HT-29 (cell line): ENCODE results near the gene GABBR2. TPM values are rescaled to one million over a fixed set of nuclear protein-coding genes. Genes with fewer than 3 reads are reported as not detected.

Experiments
- DNase-seq: peaks from one replicate; pipeline ENCODE4 v3.0.0-alpha.2; 2015; ENCODE audit warnings: low spot score
- total RNA-seq: library from RNA; depleted of rRNA; stranded (reverse); fragments of >200 nt; shearing (Covaris generic); gene quantifications from 2 replicates; pipeline ENCODE4 v1.2.3, GENCODE V29; 2014

Gene GABBR2
- total RNA-seq, 1 experiment from 2014 or later, result not detected

DNA sequence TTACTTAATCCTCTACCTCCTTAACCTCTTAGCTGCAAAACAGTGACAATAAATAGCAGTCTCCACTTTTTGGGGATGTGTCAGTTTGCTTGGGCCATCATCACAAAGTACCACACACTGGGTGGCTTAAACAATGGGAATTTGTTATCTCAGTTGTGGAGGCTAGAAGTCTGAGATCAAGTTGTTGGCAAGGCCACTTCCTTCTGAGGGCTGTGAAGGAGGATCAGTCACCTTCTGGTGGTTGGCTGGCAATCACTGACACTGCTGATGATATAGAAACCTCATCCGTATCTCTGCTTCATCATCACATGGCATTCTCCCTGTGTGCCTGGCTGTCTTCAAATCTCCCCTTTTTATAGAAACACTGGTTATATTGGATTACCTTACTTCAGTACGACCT lies 266.2 kb downstream of the GABBR2 start:
- DNase-seq, result no peak

DNA sequence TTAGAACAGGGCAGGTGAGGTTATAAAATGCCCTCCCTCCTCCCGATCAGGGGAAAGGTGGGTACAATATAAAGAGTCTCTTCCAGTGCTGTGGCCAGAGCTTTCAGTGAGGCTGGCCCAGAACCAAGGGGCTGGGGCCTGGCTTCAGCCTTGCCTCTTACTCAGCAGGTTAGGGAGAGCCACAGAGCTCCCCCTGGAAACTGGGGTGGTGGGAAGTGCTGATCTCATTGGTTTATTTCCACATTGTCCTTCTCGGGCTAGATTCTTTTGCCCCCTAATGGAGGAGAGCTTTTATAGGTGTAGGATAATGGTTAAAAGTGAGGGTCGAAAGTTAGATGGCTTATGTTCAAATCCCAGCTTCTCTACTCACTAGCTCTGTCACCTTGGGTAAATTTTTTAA lies 266.6 kb downstream of the GABBR2 start:
- DNase-seq, result no peak

DNA sequence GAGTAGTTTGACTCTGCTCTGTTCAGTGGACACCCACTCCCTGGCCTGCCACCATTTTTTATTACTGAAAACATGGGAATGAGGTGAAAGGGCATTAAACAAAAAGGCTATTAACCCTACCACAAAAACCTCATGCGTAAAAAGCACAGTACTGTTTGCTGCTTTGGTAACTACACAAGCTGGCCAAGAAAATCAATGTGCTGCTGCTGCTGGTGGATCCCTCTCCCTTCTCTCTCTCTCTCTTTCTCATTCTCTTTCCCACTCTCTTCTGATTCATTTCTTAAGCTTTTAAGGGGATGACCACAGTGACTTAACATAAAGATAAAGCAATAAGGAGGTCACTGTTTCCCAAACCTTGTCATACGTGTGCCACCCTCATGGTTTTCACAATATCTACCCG lies 270.1 kb downstream of the GABBR2 start:
- no peak for DNase-seq

DNA sequence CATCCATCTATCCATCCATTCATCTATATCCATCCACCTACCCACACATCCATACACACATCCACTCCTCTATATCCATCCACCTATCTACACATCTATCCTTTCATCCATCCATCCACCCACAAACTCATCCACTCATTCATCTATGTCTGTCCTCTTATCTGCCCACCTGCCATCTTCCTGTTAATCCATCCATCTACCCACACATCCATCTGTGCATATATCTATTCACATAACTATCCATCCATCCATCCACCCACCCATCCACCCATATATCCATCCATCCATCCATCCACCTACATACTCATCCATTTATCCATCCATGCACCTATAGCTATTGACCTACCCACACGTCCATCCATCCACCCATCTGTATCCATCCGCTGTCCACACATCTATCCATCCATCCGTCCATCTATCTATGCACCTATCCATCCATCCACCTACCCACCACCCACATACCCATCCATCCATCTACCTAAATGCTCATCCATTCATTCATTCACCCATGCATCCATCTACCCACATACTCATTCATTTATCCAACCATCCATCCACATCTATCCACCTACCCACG lies 271.2 kb downstream of the GABBR2 start:
- DNase-seq, result no peak

DNA sequence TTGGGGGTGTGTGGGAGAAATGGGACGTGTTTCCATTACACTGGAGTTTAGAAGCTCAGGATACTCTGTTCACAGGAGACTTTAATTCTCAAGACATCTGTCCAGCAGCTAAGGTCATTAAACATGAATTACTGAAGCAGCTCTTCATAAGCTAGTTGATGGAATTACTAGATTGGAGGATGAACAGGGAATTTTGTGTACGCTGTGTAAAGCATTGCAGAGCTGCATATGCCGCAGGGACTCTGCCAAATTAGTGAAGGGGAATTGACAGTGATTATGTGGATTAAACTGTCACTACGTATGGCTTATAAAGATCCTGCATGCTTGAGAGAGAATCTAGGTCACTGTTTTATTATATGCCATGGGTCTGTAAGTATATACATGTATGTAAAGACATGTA lies 275.8 kb downstream of the GABBR2 start:
- DNase-seq, result no peak

DNA sequence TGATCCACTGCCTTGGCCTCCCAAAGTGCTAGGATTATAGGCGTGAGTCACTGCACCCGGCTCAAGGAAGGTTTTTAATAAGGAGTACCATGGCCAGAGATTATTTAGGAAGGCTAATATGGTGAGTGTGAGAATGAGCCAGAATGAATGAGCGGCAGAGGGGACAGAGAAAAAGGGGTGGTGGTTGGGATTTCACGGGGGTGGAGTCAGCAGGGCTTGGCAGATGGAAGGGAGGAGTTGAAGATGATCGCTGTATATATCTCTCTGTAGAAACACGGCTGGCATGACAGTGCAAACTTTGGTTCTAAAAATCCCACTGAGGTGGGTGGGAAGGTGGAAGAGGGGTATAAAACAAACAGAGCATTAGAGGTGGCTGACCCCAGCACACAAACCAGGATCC lies 276.6 kb downstream of the GABBR2 start:
- no peak for DNase-seq

DNA sequence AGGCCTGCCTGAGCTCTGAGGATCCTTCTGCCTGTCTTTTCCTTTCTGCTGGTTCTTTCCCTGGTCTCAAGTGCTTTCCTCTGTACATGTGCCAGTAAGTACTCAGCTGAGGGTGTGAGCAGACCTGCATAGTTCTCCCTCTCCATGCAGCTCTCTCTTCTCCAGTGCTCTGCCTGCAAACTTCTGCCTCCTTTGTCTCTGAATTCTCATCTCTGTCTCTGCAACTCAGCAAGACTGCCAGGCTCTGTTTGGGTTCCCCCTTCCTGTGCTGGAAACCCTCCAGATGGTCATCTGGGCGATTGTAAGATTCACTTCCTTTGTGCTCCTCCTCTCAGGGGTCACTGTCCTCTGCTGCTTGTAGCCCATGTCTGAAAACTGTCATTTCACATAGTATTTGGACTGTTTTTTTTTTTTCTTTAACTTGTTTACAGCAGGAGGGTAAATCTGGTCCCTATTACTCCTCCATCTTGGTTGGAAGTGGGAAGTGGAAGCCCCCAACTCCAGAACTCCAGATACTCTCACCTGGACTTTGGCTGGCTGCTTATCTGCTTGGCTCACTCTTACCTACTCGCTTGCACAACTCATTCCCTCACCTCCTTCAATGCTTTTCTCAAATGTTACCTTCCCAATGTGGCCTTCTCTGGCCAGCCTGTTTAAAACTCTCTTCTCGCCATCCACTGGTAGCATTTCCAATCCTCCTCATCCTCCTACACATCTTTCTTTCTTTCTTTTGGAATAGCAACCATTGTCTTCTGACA lies 278.0 kb downstream of the GABBR2 start:
- no peak for DNase-seq

DNA sequence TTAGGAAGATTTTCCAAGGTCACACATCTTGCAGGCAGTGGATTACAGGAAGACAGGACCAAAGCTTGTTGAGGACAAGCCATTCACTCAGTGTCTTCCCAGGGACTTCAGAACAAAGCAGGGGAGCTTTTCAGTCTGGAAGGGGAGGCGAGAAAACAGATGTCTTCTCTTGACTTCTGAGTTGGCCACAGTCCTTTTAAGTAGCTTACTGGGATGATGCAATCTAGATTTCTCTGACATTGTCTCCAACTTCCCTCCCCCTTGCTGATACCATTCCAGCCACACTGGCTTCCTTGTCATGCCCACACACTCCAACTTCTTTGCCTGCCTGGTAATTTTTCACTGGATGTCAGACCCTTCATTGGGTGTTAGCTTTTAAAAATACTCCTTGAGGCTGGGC lies 279.1 kb downstream of the GABBR2 start:
- no peak for DNase-seq

DNA sequence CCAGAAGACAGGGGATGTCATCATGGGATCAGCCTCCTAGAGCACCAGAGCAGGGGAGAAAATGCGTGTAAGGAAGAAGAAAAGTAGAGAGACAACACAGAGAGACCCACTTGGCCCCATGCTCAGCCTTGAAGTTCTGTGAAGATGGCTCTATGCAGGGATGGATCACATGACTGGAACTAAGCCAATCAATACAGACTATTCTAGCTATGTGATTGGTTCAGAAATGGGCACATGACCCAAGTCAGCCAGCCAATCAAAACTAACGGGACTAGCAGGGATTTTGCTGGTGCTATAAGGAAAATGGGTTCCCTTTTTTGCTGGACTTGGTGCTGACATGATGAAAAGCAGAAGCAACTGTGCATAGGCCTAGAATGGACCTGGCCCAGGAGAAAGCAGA lies 280.3 kb downstream of the GABBR2 start:
- no peak for DNase-seq

DNA sequence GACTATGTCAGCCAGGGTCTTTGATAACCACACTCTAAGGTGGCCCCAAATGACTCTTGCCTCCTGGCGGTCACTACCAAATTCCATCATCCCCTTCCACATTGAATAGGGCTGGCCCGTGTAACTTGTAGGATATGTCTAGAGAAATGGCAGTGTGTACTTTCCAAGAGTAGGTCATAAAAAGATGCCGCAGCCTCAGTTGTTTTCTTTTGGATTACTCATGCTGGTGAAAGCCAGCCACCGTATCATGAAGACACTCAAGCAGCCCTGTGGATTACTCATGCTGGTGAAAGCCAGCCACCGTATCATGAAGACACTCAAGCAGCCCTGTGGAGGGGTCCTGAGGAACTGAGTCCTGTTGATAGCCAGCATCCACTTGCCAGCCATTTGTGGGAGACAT lies 281.2 kb downstream of the GABBR2 start:
- no peak for DNase-seq

DNA sequence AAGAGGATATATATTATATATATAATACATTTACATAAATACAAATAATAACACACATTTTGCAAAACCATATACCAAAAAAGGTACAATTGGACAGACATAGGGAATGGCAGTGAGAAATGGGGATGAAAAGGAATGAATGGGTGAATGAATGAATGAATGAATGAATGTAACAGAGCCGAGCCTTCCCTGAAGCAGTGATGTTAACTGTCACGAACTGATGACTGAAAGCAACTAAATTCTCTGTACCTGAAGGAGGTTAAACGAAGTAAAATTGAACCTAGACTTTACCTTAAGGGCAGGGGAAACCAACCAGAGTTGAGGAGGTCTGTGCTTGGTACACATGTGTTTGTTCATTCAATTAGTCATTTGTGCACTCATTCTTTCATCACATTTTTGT lies 283.7 kb downstream of the GABBR2 start:
- no peak for DNase-seq

DNA sequence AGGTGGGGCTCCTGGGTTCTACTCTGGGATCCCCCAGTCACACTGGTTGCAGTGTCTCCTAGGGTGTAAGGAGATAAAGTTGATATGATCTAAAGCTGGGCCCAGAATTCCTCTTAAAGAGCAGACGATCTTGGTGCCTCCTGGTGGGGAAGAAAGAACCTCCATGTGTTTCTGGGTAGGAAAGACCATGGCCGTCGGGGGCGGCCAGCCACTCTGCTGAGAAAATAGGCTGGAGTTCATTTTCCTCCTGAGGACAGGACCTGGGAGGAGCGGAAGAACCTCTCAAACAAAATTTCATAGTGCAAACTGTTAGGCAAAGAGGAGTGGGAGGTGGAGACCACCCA lies 289.5 kb downstream of the GABBR2 start:
- DNase-seq, result no peak

DNA sequence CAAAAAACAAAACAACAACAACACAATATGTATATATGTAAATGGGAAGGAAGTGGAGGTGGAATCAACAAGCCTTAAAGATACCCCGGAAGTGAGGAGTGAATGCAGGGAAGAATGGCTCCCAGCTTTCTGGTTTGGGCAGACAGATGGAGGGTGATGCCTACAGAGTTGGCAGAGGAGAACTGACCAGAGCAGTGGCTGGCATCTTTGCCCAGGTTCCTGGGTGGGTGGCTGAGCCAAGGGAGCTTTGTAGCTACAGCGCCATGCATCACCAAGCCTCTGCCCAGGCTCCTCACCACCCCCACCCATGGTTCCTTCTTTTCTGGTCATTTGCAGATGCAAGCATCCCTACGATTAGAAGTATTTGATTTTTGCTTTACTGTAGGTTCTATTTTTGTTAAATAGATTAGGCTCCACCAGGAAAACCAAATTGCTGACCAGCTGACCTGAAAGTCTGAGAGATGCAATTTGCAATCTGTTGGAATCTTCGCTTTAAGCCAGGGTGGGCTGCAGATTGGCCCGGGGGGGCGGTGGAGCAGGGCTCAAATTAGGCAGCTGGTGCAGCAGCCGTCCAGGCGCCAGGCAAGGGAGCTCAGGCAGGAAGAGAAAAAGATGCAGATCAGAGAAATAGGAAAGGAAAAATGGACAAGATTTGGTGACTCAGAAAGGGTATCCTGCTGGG lies 290.0 kb downstream of the GABBR2 start:
- no peak for DNase-seq

DNA sequence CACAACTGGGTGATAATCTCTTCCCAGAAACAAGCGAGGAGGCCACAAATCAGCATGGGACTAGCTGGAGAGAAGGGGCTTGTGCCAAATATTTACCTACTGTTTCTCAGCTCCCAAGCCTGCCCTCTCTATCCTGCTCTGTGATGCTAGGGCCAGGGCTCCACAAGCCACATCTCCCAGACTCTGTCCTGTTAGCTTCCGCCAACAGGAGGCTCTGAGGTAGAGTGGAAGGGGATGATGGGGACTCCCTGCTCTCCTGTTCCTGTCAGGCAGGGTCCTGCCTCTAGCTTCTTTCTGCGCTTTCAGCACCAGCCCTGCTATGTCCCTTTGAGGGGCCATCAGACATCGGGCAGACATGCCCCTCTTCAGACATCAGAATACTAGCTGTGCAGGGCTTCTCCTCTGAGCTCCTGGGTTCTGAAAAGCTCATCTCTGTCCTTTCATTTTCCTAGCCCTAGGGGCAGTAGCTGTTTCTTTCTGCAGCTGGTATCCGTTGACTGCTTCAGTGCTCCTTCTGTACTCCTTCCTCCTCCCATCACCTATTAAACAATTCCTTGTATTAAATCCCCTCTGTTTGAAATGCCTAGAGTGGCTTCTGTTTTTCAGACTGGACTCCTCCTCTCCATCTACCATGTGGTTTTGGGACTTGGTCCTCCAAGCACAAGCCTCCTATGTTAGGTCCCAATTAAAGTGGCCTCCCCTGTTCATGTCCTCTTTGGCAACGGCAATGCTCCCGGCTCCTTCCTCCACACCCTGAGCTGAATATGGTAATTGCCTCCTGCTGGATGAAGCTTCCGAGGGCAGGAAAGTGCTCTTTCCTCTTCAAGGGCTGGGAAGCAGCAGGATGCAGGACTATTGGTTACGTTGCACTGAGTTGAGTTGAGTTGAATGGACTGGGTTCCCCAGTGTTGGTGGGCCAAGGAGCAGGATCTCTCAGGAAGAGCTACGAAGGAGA lies 292.2 kb downstream of the GABBR2 start:
- no peak for DNase-seq

DNA sequence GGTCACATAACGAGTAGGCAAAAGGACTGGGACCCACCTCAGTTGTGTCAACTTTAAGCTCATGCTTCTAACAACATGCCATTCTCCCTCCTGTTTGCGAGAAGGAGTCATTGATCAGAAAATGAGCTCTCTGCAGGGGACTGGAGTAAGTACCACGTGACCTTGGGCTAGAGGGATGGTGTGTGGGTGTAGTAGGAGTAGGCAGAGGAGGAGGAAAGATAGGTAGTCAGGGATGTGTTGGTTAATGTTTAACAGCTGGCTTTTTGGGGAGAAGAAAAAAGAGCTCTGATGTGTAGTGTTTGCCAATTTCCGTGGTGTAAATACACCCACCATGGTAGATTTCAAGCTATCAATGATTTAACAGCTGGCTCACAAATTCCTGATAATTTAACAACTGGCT lies 293.0 kb downstream of the GABBR2 start:
- DNase-seq, result no peak

DNA sequence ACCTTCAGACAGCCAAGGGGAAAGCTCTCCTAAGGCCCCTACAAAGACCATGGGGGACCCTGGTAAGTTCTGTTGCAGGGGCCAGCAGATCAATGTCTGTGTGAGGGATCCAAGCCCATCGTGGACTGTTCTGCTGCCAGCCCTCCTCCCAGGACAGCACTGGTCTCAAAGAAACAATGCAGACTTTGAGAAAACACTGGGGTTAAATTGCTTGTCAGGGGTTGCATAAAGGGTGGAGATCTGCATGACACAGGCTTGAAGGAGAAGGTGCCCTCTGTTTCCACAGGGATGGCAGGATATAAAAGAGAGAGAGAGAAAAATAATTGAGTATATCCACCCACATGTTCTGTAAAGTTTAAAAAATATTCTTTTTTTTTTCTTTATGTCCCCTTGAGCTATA lies 295.7 kb downstream of the GABBR2 start:
- DNase-seq, result no peak

DNA sequence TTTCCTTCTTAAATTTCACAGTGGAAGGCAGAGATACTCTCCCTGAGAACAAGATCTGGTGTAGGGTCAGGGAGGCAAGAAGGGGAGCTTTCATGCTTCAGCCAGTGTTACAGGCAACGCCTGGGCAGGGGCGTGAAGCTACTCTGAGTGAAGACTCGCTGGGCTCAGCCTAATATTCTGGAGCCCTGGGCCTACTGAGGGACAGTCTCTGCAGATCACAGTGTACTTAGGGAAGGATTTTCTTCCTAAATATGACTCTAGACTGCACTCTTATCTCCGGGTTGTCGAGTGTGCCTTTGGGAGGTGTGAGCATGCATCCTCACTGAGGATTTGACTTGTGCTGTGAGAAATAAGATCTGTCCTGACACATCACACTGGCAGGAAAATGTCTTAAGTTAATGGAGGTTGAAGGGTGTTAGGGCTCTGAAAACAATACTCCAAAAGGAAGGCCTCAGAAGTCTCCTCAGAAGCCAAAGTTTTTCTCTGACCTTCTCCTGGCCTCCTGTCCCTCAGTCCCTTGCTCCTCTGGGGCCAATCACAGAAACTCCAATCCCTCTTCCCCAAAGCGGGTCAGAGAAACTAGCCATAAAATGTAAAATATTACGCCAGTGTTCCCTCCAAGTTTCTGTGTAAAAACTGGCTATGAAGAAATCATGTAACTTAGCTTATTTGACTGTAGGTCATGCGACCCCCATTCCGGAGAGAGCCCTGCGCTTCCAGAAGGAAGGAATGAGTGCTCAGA lies 296.5 kb downstream of the GABBR2 start:
- DNase-seq, result no peak

DNA sequence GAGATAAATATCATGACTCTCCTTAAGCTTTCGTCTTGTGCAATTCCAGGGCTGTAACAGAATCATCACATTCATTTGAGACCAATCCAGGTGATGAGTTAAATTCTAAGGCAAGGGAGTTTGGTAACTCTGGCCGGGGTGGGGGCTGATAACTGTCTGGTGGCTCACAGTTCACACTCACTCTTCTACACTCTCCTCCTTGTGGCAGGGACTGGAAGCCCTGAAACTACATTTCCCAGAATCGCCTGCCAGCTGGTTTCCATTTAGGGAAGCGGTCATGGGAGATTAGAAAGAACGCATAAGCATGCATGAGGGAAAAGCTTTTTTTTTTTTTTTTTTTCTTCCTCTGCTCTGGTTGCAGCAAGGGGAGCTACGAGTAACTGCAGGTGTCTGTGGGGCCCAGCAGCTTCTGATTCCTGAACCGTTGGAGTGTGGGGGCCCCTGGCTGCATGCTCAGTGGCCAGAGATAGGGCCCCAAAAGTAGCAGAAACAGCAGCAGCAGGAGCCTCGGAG lies 298.5 kb downstream of the GABBR2 start:
- peak; percentile 5 for DNase-seq

DNA sequence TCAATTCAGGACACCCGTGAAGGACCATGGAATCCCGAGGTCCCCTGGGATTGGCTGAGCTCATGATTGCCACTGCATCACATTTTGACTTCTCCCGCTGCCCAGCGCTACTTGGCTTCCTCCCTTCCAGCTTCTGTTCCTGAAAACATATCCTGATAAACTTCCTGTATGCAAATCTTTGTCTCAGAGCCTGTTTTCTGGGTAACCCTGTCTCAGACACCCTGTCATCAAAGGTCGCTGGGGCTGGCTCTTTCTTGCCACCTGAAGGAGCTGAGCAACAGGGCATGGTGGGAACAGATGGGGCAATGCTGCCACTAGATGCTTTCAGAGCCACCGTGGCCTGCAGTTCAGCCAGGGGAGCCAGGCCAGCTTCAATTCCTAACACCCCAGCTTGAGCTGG lies 299.0 kb downstream of the GABBR2 start:
- no peak for DNase-seq

DNA sequence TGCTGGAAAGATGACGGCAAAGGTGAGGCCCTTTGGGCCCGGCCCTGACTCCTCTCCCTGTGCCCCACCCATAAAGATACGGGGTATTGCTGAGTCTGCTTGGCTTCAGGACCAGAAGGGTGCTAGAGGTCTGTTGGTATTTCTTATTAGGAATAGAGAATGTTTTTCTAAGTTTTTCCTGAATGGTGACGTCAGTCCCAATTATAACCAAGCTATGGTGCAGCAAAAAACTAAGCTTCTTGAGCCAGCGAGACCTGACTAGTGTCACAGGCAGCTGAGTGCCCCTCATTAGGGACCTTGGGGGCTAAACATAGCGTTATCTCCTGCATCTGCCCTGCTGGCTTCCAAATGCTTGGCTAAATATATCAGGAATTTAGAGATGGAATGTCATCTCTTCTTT lies 302.3 kb downstream of the GABBR2 start:
- DNase-seq, result no peak

DNA sequence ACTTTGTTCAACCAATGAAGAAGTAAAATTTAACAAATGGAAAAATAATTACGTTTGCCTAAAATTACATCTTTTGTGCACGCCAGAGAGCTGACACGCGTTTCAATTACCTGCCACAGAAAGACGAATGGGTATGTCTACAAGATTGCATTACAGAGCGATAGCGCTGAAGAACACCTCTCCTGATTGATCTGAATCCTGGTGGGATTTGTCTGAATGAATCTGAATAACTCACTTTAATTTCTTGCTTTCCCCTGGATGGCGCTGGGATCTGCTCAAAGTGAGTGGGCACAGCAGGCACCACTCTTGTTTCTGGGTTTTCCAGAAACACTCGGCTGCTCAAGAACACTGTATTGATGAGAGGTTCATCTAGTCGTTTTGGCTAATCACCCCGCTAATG lies 304.5 kb downstream of the GABBR2 start:
- DNase-seq, result no peak
